OCI-LY3 (cell line): ENCODE data around the gene RNF111.
"Not testable (repeated sequence)": the region's sequence is repeated elsewhere in the genome, so short reads cannot be mapped to it uniquely, and the experiment has no call there.

Experiments
- CTCF ChIP-seq: fragments of 200-600, 300-600 bp; sonication (generic); IDR thresholded peaks from 2 replicates; pipeline ENCODE4 v1.5.1; 2014; ENCODE audit warnings: antibody characterized with exemption, low read length, low read depth
- EZH2phosphoT487 ChIP-seq: fragments of 200-600 bp; shearing (Covaris generic); IDR thresholded peaks from 2 replicates; pipeline ENCODE4 v1.6.1; 2018; ENCODE audit warnings: antibody characterized with exemption, mixed run types, low read depth

DNA sequence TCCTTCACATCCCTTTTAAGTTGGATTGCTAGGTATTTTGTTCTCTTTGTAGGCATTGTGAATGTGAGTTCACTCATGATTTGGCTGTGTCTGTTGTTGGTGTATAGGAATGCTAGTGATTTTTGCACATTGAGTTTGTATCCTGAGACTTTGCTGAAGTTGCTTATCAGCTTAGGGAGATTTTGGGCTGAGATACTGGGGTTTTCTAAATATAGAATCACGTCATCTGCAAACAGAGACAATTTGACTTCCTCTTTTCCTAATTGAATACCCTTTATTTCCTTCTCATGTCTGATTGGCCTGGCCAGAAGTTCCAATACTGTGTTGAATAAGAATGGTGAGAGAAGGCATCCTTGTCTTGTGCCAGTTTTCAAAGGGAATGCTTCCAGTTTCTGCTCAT, 139.8 kb downstream of the RNF111 start:
- TF ChIP-seq CTCF, EZH2phosphoT487: not testable (repeated sequence)
